Chondrocyte (in vitro differentiated cells): ENCODE results near the gene WLS. TPM values are rescaled to one million over a fixed set of nuclear protein-coding genes. Genes with fewer than 3 reads are reported as not detected.

Experiments used
- DNase-seq: peaks from one replicate; pipeline ENCODE4 v3.0.0; 2021; ENCODE audit warnings: mixed read lengths, low spot score
- H3K27ac Mint-ChIP-seq: one replicate; pipeline ENCODE4 v1.8.0; 2021; ENCODE audit warnings: mild to moderate bottlenecking, moderate library complexity, mixed read lengths; ENCODE audit not compliant: unreplicated experiment
- H3K27me3 Mint-ChIP-seq: 2 replicates; pipeline ENCODE4 v1.8.0; 2021; ENCODE audit warnings: low read depth, mixed read lengths
- H3K36me3 Mint-ChIP-seq: 2 replicates; pipeline ENCODE4 v1.8.0; 2021; ENCODE audit warnings: low read depth, mixed read lengths
- H3K4me1 Mint-ChIP-seq: 2 replicates; pipeline ENCODE4 v1.8.0; 2021; ENCODE audit warnings: low read depth, mild to moderate bottlenecking, mixed read lengths
- H3K4me3 Mint-ChIP-seq: one replicate; pipeline ENCODE4 v1.8.0; 2021; ENCODE audit warnings: mild to moderate bottlenecking, moderate library complexity, mixed read lengths; ENCODE audit not compliant: unreplicated experiment
- H3K9me3 Mint-ChIP-seq: 2 replicates; pipeline ENCODE4 v1.8.0; 2021; ENCODE audit warnings: low read depth, mixed read lengths
- CTCF ChIP-seq: fragments of 200-600 bp; sonication (generic); IDR thresholded peaks from 2 replicates; pipeline ENCODE4 v1.5.0; 2021; ENCODE audit warnings: antibody characterized with exemption, mild to moderate bottlenecking, moderate library complexity
- total RNA-seq: library from RNA; stranded (reverse); gene quantifications from 3 replicates; pipeline ENCODE4 v1.2.1, GENCODE V29; 2021

Gene WLS
- total RNA-seq, 1 donor from 2014 or later = 149 TPM

GRCh38 chr1:68136187-68136586 is 96.1 kb downstream of the WLS start:
- no peak overlapping the region for H3K4me3 Mint-ChIP-seq
- H3K9me3 Mint-ChIP-seq = no peaks in the 10 kb centered on the region
- DNase-seq = no peak
- peaks cover 20% of the 10 kb centered on the region for H3K4me1 Mint-ChIP-seq
- no peak for TF ChIP-seq CTCF
- peaks cover 44% of the 10 kb centered on the region for H3K36me3 Mint-ChIP-seq
- H3K27me3 Mint-ChIP-seq = no peaks in the 10 kb centered on the region
- H3K27ac Mint-ChIP-seq = no peak overlapping the region

GRCh38 chr1:68132426-68133130 is 99.7 kb downstream of the WLS start:
- no peak for TF ChIP-seq CTCF
- Mint-ChIP-seq H3K36me3 (peaks cover 47% of the 10 kb centered on the region), H3K4me3 (no peak overlapping the region), H3K9me3 (no peaks in the 10 kb centered on the region), H3K4me1 (peaks cover 3% of the 10 kb centered on the region), H3K27ac (no peak overlapping the region), H3K27me3 (no peaks in the 10 kb centered on the region)
- no peak for DNase-seq

DNA sequence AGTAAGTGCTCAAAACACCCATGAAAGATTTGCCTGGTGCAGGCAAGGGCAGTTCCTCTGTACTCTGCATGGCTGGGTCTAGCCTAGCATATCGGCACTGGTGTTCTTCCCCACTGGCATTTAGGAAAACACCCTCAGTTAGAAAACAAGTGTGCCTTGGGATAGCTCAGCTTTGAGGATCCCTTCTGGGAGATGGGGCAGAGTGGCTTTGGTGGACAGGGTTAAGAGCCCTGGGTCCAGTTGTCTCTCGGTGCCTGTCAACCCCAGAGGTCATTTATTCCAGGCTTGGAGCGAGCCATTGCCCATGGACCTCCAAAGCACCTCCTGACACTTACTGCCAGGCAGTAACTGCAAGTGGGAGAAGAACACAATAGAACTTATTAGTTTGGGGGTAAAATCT is 101.1 kb downstream of the WLS start:
- DNase-seq = no peak
- H3K9me3 Mint-ChIP-seq = no peaks in the 10 kb centered on the region
- no peak overlapping the region for H3K4me3 Mint-ChIP-seq
- no peak for TF ChIP-seq CTCF
- H3K27ac Mint-ChIP-seq = no peak overlapping the region
- peaks cover 38% of the 10 kb centered on the region for H3K36me3 Mint-ChIP-seq
- H3K27me3 Mint-ChIP-seq = no peaks in the 10 kb centered on the region
- H3K4me1 Mint-ChIP-seq = peaks cover 3% of the 10 kb centered on the region

- no peak overlapping the region for H3K4me3 Mint-ChIP-seq
- no peak for TF ChIP-seq CTCF
- H3K36me3 Mint-ChIP-seq = peaks cover 28% of the 10 kb centered on the region
- H3K27ac Mint-ChIP-seq = no peak overlapping the region
- no peaks in the 10 kb centered on the region for H3K27me3 Mint-ChIP-seq
- DNase-seq = no peak
- no peaks in the 10 kb centered on the region for H3K9me3 Mint-ChIP-seq
- H3K4me1 Mint-ChIP-seq = peaks cover 3% of the 10 kb centered on the region
These were observed 102.6 kb downstream of the WLS start for GRCh38 chr1:68129536-68130250.

DNA sequence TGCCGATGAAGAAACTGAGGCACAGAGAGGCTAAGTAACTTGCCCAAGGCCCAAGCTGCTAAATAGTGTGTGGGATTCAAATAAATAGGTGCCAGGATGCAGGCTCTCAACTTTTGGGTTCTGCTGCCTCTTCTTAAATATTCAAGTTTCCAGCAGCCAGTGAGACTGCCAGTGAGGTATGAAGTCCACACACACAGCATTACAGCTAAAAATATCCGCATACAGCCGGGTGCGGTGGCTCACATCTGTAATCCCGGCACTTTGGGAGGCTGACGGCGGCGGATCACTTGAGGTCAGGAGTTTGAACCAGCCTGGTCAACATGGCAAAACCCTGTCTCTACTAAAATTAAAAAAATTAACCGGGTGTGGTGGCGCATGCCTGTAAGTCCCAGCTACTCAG is 103.5 kb downstream of the WLS start:
- TF ChIP-seq CTCF = no peak
- H3K27me3 Mint-ChIP-seq = no peaks in the 10 kb centered on the region
- H3K36me3 Mint-ChIP-seq = peaks cover 24% of the 10 kb centered on the region
- no peaks in the 10 kb centered on the region for H3K9me3 Mint-ChIP-seq
- peaks cover 3% of the 10 kb centered on the region for H3K4me1 Mint-ChIP-seq
- no peak overlapping the region for H3K27ac Mint-ChIP-seq
- no peak overlapping the region for H3K4me3 Mint-ChIP-seq
- no peak for DNase-seq
